H1 (cell line): ENCODE measurements around the gene FYTTD1. TPM values are rescaled to one million over a fixed set of nuclear protein-coding genes. Genes with fewer than 3 reads are reported as not detected.

Source experiments
- CBX5 ChIP-seq: fragments of 300-800, 300-1000 bp; sonication (generic); IDR thresholded peaks from 2 replicates; pipeline ENCODE4 v1.7.1; 2016; ENCODE audit warnings: antibody characterized with exemption, low read length, low read depth
- HDAC2 ChIP-seq, 2 experiments: fragments of 300-600 bp in 1 of 2; sonication (generic) in 1 of 2; IDR thresholded peaks; 2 replicates each; pipeline ENCODE4 v1.6.1; 2011 to 2012; ENCODE audit warnings: low read depth in 2 of 2, low read length in 2 of 2, mild to moderate bottlenecking in 2 of 2, moderate library complexity in 2 of 2, borderline replicate concordance in 1 of 2, inconsistent platforms in 1 of 2
- KDM5A ChIP-seq: fragments of 200-600 bp; IDR thresholded peaks from 2 replicates; pipeline ENCODE4 v1.7.1; 2012; ENCODE audit warnings: mild to moderate bottlenecking, low read length, inconsistent platforms, mixed read lengths
- PHF8 ChIP-seq: fragments of 200-600 bp; sonication (generic); conservative IDR thresholded peaks from 2 replicates; pipeline ENCODE4 v1.7.1; 2012; ENCODE audit warnings: low read depth, mild to moderate bottlenecking, inconsistent platforms, low read length, moderate library complexity
- POU5F1 ChIP-seq: IDR thresholded peaks from 2 replicates; pipeline ENCODE4 v1.6.1; 2011; ENCODE audit warnings: low read depth, mild to moderate bottlenecking, low read length, moderate library complexity
- SAP30 ChIP-seq: fragments of 300-600 bp; sonication (generic); IDR thresholded peaks from 2 replicates; pipeline ENCODE4 v1.7.1; 2012; ENCODE audit warnings: low read length, moderate library complexity, mild to moderate bottlenecking, inconsistent platforms; ENCODE audit not compliant: insufficient read depth, insufficient replicate concordance
- SRF ChIP-seq: IDR thresholded peaks from 2 replicates; pipeline ENCODE4 v1.6.1; 2011; ENCODE audit warnings: mild to moderate bottlenecking, low read depth, low read length, moderate library complexity
- polyA plus RNA-seq, 7 experiments: library from polyadenylated mRNA; depleted of rRNA in 3 of 7; stranded (reverse) in 5 of 7; unstranded in 2 of 7; fragments of >200 nt in 5 of 7; fragments of 200-250 nt in 2 of 7; gene quantifications; 1 replicate in 5 of 7; 2 replicates in 1 of 7; 4 replicates in 1 of 7; pipeline versions ENCODE4 v1.2.1 to v1.2.3, GENCODE V29; 2011 to 2013; ENCODE audit warnings: missing spikeins in 2 of 7, mixed read lengths in 2 of 7
- total RNA-seq: library from RNA; stranded (reverse); fragmentation: NEBNext Ultra II Directional; extraction: Animal tissue kit (Norgen Biotek cat#: 25700); gene quantifications from 2 replicates; pipeline ENCODE4 v1.2.1, GENCODE V29; 2021

Gene FYTTD1
- total and polyA plus RNA-seq, 2 of the 8 experiments (the other 6 are each of a cell fraction or from before 2014, with no cell fraction given): 3.1 to 24.4 TPM

- TF ChIP-seq CBX5 (no peak), PHF8 (no peak), POU5F1 (no peak), SAP30 (no peak), KDM5A (no peak), HDAC2 (IDR thresholded peaks at IDR 0.05; ENCODE audit: borderline replicate concordance in 1 of 2, low read depth in 2 of 2, low read length in 2 of 2) (no peak), SRF (no peak)
Measured at GRCh38 chr3:197787412-197787811, 37.7 kb downstream of the FYTTD1 start (continued).
